HL-60 (cell line): ENCODE results near the gene CPVL.

Experiments
- GABPA ChIP-seq: IDR thresholded peaks from 2 replicates; pipeline ENCODE4 v1.6.1; 2012; ENCODE audit warnings: low read depth
- POLR2AphosphoS5 ChIP-seq: IDR thresholded peaks from 2 replicates; pipeline ENCODE4 v1.6.1; 2012; ENCODE audit warnings: low read depth
- SPI1 ChIP-seq: IDR thresholded peaks from 2 replicates; pipeline ENCODE4 v1.6.1; 2012; ENCODE audit warnings: low read depth, mild to moderate bottlenecking, borderline replicate concordance
- TF ChIP-seq, protein P1 (sequence below): IDR thresholded peaks from one replicate; pipeline ENCODE4 v1.5.1; 2011; ENCODE audit warnings: low read length, control low read depth, inconsistent platforms; ENCODE audit not compliant: insufficient read depth
- TF ChIP-seq, protein P2 (sequence below): IDR thresholded peaks from 2 replicates; pipeline ENCODE4 v1.6.1; 2012; ENCODE audit warnings: low read depth; ENCODE audit not compliant: insufficient replicate concordance

DNA sequence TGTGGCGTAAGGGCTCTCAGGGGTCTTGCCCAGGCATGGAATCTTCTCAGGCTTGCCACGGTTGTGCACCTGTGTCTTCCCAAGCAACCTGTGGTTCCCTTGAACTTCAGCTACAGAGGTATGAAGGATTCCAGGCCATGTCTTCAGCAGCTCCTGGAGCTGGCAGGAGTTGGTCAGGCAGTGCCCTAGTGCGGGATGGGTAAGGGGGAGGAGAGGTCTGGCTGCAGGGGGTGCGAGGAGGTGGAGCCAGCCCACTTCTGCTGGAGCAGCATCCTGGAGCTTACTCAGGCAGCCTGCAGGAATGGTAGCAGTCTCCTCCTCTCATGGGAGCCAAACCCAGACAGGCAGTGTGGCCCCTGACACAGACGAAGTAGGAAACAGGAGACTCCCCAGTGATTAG lies 184.4 kb downstream of the CPVL start:
- TF ChIP-seq, protein P1, sequence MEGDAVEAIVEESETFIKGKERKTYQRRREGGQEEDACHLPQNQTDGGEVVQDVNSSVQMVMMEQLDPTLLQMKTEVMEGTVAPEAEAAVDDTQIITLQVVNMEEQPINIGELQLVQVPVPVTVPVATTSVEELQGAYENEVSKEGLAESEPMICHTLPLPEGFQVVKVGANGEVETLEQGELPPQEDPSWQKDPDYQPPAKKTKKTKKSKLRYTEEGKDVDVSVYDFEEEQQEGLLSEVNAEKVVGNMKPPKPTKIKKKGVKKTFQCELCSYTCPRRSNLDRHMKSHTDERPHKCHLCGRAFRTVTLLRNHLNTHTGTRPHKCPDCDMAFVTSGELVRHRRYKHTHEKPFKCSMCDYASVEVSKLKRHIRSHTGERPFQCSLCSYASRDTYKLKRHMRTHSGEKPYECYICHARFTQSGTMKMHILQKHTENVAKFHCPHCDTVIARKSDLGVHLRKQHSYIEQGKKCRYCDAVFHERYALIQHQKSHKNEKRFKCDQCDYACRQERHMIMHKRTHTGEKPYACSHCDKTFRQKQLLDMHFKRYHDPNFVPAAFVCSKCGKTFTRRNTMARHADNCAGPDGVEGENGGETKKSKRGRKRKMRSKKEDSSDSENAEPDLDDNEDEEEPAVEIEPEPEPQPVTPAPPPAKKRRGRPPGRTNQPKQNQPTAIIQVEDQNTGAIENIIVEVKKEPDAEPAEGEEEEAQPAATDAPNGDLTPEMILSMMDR = no peak
- TF ChIP-seq GABPA (no peak), SPI1 (no peak), POLR2AphosphoS5 (no peak)
- TF ChIP-seq, protein P2, sequence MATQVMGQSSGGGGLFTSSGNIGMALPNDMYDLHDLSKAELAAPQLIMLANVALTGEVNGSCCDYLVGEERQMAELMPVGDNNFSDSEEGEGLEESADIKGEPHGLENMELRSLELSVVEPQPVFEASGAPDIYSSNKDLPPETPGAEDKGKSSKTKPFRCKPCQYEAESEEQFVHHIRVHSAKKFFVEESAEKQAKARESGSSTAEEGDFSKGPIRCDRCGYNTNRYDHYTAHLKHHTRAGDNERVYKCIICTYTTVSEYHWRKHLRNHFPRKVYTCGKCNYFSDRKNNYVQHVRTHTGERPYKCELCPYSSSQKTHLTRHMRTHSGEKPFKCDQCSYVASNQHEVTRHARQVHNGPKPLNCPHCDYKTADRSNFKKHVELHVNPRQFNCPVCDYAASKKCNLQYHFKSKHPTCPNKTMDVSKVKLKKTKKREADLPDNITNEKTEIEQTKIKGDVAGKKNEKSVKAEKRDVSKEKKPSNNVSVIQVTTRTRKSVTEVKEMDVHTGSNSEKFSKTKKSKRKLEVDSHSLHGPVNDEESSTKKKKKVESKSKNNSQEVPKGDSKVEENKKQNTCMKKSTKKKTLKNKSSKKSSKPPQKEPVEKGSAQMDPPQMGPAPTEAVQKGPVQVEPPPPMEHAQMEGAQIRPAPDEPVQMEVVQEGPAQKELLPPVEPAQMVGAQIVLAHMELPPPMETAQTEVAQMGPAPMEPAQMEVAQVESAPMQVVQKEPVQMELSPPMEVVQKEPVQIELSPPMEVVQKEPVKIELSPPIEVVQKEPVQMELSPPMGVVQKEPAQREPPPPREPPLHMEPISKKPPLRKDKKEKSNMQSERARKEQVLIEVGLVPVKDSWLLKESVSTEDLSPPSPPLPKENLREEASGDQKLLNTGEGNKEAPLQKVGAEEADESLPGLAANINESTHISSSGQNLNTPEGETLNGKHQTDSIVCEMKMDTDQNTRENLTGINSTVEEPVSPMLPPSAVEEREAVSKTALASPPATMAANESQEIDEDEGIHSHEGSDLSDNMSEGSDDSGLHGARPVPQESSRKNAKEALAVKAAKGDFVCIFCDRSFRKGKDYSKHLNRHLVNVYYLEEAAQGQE = no peak
